ENCODE data around the gene SLC25A18.

The SLC25A18 gene

DNA sequence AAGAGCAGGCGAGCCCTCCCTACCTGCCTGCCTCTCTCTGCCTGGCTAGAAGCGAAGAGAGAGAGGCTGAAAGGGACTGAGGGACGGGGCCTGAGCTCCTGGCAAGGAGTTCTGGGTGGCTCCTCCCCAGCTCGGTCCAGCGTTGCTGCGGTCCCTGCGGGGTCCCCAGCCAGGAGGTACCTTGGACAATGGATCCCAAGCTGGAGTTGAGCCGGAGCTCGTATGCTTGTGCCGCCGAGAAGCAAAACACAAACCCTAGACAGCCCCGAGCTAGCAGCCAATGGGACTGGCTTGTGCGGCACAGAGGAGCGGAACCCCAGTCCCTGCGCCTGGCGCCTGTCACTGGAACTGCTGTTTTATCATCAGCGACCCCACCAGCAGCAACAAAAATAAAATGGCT lies 18.3 kb downstream of the SLC25A18 start:
- ChIA-PET POLR2A (no interaction called here), CTCF (interaction anchor here (1.1 kb wide), 1 partner anchor 49 kb away, joined by 3 read pairs; no protein-coding TSS in a partner anchor)
- DNase-seq (ENCODE audit: extremely low spot score): no peak
- TF ChIP-seq, protein P1, sequence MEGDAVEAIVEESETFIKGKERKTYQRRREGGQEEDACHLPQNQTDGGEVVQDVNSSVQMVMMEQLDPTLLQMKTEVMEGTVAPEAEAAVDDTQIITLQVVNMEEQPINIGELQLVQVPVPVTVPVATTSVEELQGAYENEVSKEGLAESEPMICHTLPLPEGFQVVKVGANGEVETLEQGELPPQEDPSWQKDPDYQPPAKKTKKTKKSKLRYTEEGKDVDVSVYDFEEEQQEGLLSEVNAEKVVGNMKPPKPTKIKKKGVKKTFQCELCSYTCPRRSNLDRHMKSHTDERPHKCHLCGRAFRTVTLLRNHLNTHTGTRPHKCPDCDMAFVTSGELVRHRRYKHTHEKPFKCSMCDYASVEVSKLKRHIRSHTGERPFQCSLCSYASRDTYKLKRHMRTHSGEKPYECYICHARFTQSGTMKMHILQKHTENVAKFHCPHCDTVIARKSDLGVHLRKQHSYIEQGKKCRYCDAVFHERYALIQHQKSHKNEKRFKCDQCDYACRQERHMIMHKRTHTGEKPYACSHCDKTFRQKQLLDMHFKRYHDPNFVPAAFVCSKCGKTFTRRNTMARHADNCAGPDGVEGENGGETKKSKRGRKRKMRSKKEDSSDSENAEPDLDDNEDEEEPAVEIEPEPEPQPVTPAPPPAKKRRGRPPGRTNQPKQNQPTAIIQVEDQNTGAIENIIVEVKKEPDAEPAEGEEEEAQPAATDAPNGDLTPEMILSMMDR (IDR thresholded peaks at IDR 0.05; ENCODE audit: control extremely low read depth, extremely low read depth, low read depth, missing control alignments): no peak

DNA sequence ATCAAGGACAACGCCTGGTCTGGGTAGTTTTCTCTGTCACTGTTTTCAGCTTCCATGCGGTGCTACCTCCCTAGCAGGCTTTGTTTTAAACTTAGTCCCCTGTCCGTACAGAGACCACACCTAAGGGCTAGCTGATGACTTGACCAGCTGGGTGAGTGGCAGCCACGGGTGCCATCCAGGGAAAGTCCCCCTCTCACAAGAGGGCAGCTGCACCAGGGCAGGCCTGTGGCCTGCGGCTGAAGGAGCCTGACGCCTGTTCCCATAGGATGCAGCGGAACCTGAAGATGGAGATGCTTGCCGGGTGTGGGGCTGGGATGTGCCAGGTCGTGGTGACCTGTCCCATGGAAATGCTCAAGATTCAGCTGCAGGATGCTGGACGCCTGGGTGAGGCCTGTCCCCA lies 19.9 kb downstream of the SLC25A18 start:
- ChIA-PET CTCF (no interaction called here), POLR2A (no interaction called here)
- no peak for DNase-seq (ENCODE audit: extremely low spot score)
- TF ChIP-seq, protein P1 (IDR thresholded peaks at IDR 0.05; ENCODE audit: control extremely low read depth, extremely low read depth, low read depth, missing control alignments): no peak

DNA sequence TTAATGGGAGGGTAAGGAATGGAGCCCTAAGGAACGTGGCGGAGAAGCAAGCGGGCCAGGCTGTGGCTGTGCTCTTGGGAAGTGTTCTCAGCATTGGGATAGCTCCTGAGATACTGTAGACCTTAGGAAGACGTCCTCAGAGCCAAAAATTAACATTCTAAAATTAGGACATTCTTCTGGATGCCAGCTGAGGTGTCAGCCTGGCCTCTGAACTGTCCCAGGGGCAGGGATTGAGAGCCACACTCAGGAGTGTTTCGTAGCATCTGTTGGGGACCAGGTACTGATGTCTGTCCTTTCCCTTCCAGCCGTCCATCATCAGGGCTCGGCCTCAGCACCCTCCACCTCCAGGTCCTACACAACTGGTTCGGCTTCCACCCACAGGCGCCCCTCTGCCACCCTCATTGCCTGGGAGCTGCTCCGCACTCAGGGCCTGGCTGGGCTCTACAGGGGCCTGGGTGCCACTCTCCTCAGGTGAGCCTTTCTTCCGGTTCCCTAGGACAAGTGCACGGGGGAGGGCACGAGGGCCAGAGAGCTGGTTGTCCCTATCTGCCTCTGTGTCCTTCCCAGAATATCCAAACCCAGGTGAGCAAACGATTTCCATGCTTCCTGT lies 23.6 kb downstream of the SLC25A18 start:
- ChIA-PET CTCF (interaction anchor here (1.5 kb wide), 2 partner anchors 10 to 156 kb away, joined by 3 to 4 read pairs; no protein-coding TSS in a partner anchor), POLR2A (no interaction called here)

GRCh38 chr22:17587629-17588028 lies 24.3 kb downstream of the SLC25A18 start:
- ChIA-PET CTCF (interaction anchor here (1.5 kb wide), 2 partner anchors 11 to 155 kb away, joined by 3 to 4 read pairs; no protein-coding TSS in a partner anchor), POLR2A (no interaction called here)
- TF ChIP-seq, protein P1 (IDR thresholded peaks at IDR 0.05; ENCODE audit: control extremely low read depth, extremely low read depth, low read depth, missing control alignments): no peak
- no peak for DNase-seq (ENCODE audit: extremely low spot score)

More for the DNA sequence above, 23.6 kb downstream of the SLC25A18 start:
- DNase-seq (ENCODE audit: extremely low spot score): no peak
- TF ChIP-seq, protein P1 (IDR thresholded peaks at IDR 0.05; ENCODE audit: control extremely low read depth, extremely low read depth, low read depth, missing control alignments): no peak

- ChIA-PET POLR2A (no interaction called here), CTCF (interaction anchor here (1.5 kb wide), 2 partner anchors 12 to 154 kb away, joined by 3 to 4 read pairs; no protein-coding TSS in a partner anchor)
- TF ChIP-seq, protein P1 (IDR thresholded peaks at IDR 0.05; ENCODE audit: control extremely low read depth, extremely low read depth, low read depth, missing control alignments): no peak
- DNase-seq (ENCODE audit: extremely low spot score): no peak
Observed at GRCh38 chr22:17588606-17589005, 25.3 kb downstream of the SLC25A18 start.

GRCh38 chr22:17589810-17590375 lies 26.6 kb downstream of the SLC25A18 start:
- TF ChIP-seq, protein P1 (IDR thresholded peaks at IDR 0.05; ENCODE audit: control extremely low read depth, extremely low read depth, low read depth, missing control alignments): no peak
- no peak for DNase-seq (ENCODE audit: extremely low spot score)
- POLR2A ChIA-PET: interaction anchor here (0.6 kb wide), 1 partner anchor 52 kb away, joined by 8 read pairs; no protein-coding TSS in a partner anchor
- CTCF ChIA-PET: no interaction called here

Measured in GM10248 (cell line).